Coronary artery (tissue), 2 donors: ENCODE measurements around the gene EMILIN2.

Source experiments
- DNase-seq: peaks from one replicate; pipeline ENCODE4 v3.0.0-alpha.2; 2017; ENCODE audit warnings: low spot score
- H3K27ac ChIP-seq, 2 donors: fragments of 200-600 bp; sonication (generic); one replicate each; pipeline ENCODE4 v1.5.1; 2016 to 2019
- H3K4me3 ChIP-seq: fragments of 200-600 bp; sonication (generic); 2 replicates; pipeline ENCODE4 v1.5.1; 2016; ENCODE audit warnings: mild to moderate bottlenecking, moderate library complexity
- CTCF ChIP-seq: fragments of 200-600 bp; sonication (generic); IDR thresholded peaks from one replicate; pipeline ENCODE4 v1.5.1; 2019; ENCODE audit warnings: antibody characterized with exemption

Gene EMILIN2

DNA sequence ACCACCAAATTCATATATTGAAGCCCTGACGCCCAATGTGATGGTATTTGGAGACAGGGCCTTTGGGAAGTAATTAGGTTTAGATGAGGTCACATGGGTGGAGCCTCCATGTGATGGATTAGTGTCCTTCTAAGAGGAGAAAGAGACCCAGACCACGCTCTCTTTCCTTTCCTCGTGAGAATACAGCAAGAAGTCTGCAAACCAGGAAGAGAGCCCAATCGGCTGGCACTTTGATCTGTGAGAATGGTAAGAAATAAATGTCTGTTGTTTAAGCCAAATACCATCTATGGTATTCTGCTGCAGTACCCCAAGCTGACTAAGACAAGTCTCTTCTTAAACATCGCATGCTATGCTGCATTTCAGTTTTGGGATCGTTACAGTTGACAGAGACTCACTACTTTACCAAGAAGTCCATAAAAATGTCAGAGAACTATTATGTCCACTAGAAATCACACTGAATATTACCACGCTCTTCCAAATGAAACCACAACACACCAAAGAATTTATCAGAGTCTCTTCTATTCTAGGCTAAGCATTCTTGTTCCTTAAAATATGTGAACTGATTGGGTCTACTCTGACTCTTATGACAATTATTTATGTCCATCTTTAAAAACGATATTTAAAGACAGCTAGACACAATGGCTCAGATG lies 117.7 kb downstream of the EMILIN2 start:
- Histone ChIP-seq H3K27ac (no peak overlapping the region), H3K4me3 (no peak overlapping the region)
- no peak for DNase-seq
- no peak for TF ChIP-seq CTCF
